HG03108 (cell line): Measurements from ENCODE around the gene BRINP2.

Source experiments
- ATAC-seq: cut with Tn5 transposase; IDR thresholded peaks from one replicate; pipeline ENCODE4 v1.9.1; 2021; ENCODE audit warnings: moderate library complexity; ENCODE audit not compliant: unreplicated experiment

Gene BRINP2

GRCh38 chr1:177170756-177171535, at the start of gene BRINP2:
BRINP2 (plus strand) TSS chr1:177170958; CDS start chr1:177229877, 58,919 bp downstream.
- ATAC-seq, result no peak

GRCh38 chr1:177122461-177123251, 48.1 kb upstream of the BRINP2 start:
- ATAC-seq, result no peak

GRCh38 chr1:177124577-177125278, 46.0 kb upstream of the BRINP2 start:
- no peak for ATAC-seq

GRCh38 chr1:177126267-177126666, 44.5 kb upstream of the BRINP2 start:
- ATAC-seq, result no peak

GRCh38 chr1:177128665-177129281, 42.0 kb upstream of the BRINP2 start:
- no peak for ATAC-seq

GRCh38 chr1:177130451-177130945, 40.3 kb upstream of the BRINP2 start:
- ATAC-seq, result no peak

GRCh38 chr1:177131723-177132122, 39.0 kb upstream of the BRINP2 start:
- ATAC-seq, result no peak

- ATAC-seq, result no peak
Observed at GRCh38 chr1:177132141-177132540, 38.6 kb upstream of the BRINP2 start.

- no peak for ATAC-seq
Observed at GRCh38 chr1:177133977-177134538, 36.7 kb upstream of the BRINP2 start.

GRCh38 chr1:177135250-177135649, 35.5 kb upstream of the BRINP2 start:
- ATAC-seq, result no peak

- no peak for ATAC-seq
Observed at GRCh38 chr1:177137814-177138213, 32.9 kb upstream of the BRINP2 start.

GRCh38 chr1:177138347-177138746, 32.4 kb upstream of the BRINP2 start:
- ATAC-seq, result no peak

- no peak for ATAC-seq
Observed at GRCh38 chr1:177142010-177142409, 28.7 kb upstream of the BRINP2 start.

- no peak for ATAC-seq
Observed at GRCh38 chr1:177142791-177143271, 27.9 kb upstream of the BRINP2 start.

GRCh38 chr1:177145106-177146070, 25.4 kb upstream of the BRINP2 start:
- no peak for ATAC-seq

GRCh38 chr1:177146499-177146898, 24.3 kb upstream of the BRINP2 start:
- no peak for ATAC-seq

- ATAC-seq, result no peak
Observed at GRCh38 chr1:177162243-177162642, 8.5 kb upstream of the BRINP2 start.

GRCh38 chr1:177163844-177164379, 6.8 kb upstream of the BRINP2 start:
- no peak for ATAC-seq
